Stomach (tissue), 9 donors: ENCODE data around the gene PLXDC1. TPM values are rescaled to one million over a fixed set of nuclear protein-coding genes. Genes with fewer than 3 reads are reported as not detected.

Source experiments
- DNase-seq, 2 donors: peaks; one replicate each; pipeline versions ENCODE4 v3.0.0 to v3.0.0-alpha.2; 2013 to 2019
- H3K27ac ChIP-seq, 5 donors: fragments of 200-600 bp in 4 of 5; sonication (generic) in 4 of 5; one replicate each; pipeline ENCODE4 v1.5.1; 2013 to 2019; ENCODE audit warnings: mild to moderate bottlenecking in 1 of 5, moderate library complexity in 1 of 5
- H3K27me3 ChIP-seq, 3 donors: fragments of 200-600 bp; sonication (generic); one replicate each; pipeline ENCODE4 v1.5.1; 2017 to 2019; ENCODE audit warnings: mixed run types in 1 of 3
- H3K36me3 ChIP-seq, 4 donors: fragments of 200-600 bp; sonication (generic); 1 replicate in 3 of 4; 2 replicates in 1 of 4; pipeline ENCODE4 v1.5.1; 2016 to 2019
- H3K4me1 ChIP-seq, 4 donors: fragments of 200-600 bp; sonication (generic); one replicate each; pipeline ENCODE4 v1.5.1; 2016 to 2019
- H3K4me3 ChIP-seq, 4 donors: fragments of 200-600 bp; sonication (generic) in 3 of 4; one replicate each; pipeline ENCODE4 v1.5.1; 2016 to 2019; ENCODE audit warnings: mild to moderate bottlenecking in 1 of 4
- H3K9me3 ChIP-seq, 4 donors: fragments of 200-600 bp; sonication (generic); one replicate each; pipeline ENCODE4 v1.5.1; 2016 to 2019
- CTCF ChIP-seq, 7 experiments: fragments of 450-650 bp in 4 of 7; fragments of 200-600 bp in 3 of 7; sonication (generic) in 3 of 7; IDR thresholded peaks; one replicate each; pipeline ENCODE4 v1.5.1; 2016 to 2019; ENCODE audit warnings: antibody characterized with exemption in 7 of 7, control low read depth in 2 of 7, mild to moderate bottlenecking in 1 of 7
- EP300 ChIP-seq: sonication (generic); formaldehyde crosslinking; IDR thresholded peaks from one replicate; pipeline ENCODE4 v1.6.1; 2017; ENCODE audit warnings: antibody characterized with exemption
- POLR2A ChIP-seq, 4 donors: fragments of 450-650 bp; IDR thresholded peaks; one replicate each; pipeline ENCODE4 v1.6.1; 2016; ENCODE audit warnings: antibody characterized with exemption in 4 of 4, control low read depth in 2 of 4, mild to moderate bottlenecking in 1 of 4, moderate library complexity in 1 of 4
- POLR2AphosphoS5 ChIP-seq, 3 donors: sonication (generic); formaldehyde crosslinking; IDR thresholded peaks; one replicate each; pipeline ENCODE4 v1.6.1; 2016; ENCODE audit warnings: antibody characterized with exemption in 3 of 3
- WGBS, 5 donors: extraction: QIAGEN DNeasy Blood & Tissue Kit in 3 of 5; methylation state at CpG; one replicate each; pipeline versions ENCODE4 v1.1.5 to v1.1.7; 2013 to 2018; 5-methylcytosine and 5-hydroxymethylcytosine counted together
- intact Hi-C: fragments of 100-400 bp; cut with DNase I; formaldehyde crosslinking; loops from one replicate; pipeline ENCODE4 v1.15.1; 2023; ENCODE audit warnings: low total_unique reads
- polyA plus RNA-seq, 3 donors: library from polyadenylated mRNA; stranded (reverse); fragments of 200-250 nt; gene quantifications; one replicate each; pipeline ENCODE4 v1.2.3, GENCODE V29; 2013
- total RNA-seq, 5 donors: library from RNA; depleted of rRNA; stranded (reverse); fragments of >200 nt; gene quantifications; one replicate each; pipeline versions ENCODE4 v1.1.0 to v1.2.3, GENCODE V29; 2014 to 2016
- donor health status: healthy with polysubstance abuse.
- donor health status: Bipolar disorder and iron deficiency.
- donor health status: healthy.

The PLXDC1 gene
- total and polyA plus RNA-seq, 8 donors = 0.58 to 77.2 (median 4.4) TPM

DNA sequence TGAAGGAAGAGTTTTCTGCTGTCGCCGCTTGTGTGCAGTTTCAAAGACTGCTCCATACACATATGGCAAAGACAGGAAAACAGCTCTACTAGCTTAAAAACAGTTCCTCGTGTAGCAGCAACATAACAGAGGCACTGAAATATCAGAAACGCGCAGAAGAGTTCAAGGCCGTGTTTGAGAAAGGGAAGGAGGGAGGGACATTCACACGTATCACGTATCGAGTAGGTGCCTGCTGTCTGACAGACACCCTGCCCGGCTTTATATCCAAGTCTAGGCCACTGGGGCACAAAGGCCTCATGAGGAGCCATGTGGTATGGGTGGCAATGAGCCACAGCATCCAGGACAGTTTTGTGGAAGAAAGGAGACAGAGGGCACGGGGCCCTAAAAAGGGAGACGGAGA lies 50.3 kb downstream of the PLXDC1 start:
- Histone ChIP-seq H3K27me3 (peaks cover 0 to 13% (median 0%) of the 10 kb centered on the region in 3 donors), H3K9me3 (no peaks in the 10 kb centered on the region), H3K4me1 (peaks cover 0 to 51% (median 25%) of the 10 kb centered on the region in 4 donors), H3K36me3 (no peaks in the 10 kb centered on the region), H3K27ac (no peak overlapping the region), H3K4me3 (no peak overlapping the region)
- no peak for DNase-seq
- intact Hi-C loops = no loop called here
- 91 to 95% (median 93%) methylated on average over 12 of the region's 12 CpGs for WGBS, 5 donors
- no peak for TF ChIP-seq EP300
- no peak for TF ChIP-seq POLR2AphosphoS5 (IDR thresholded peaks at IDR 0.05)
- no peak for TF ChIP-seq POLR2A (IDR thresholded peaks at IDR 0.05)
- TF ChIP-seq CTCF (IDR thresholded peaks at IDR 0.05) = no peak

DNA sequence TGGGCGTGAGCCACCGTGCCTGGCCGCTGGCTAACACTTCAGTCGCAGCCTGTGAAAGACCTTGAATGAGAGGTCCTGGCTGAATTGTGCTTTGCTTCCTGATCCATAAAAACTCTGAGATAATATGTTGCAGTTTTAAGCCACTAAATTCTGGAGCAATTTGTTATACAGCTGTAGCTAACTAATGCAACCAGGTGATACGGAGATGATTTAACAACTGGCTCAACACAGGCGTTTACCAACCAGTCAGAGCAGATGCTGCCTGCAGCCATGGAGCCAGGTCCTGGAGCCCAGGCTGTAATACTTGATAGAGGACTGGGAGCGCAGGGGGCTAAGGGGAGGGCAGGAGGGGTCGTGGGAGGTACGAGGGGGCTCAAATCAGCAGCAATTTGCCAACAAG lies 50.9 kb downstream of the PLXDC1 start:
- peaks cover 0 to 13% (median 0%) of the 10 kb centered on the region in 3 donors for H3K27me3 ChIP-seq
- 94 to 97% (median 96%) methylated on average over 9 of the region's 9 CpGs for WGBS, 5 donors
- intact Hi-C loops = no loop called here
- no peaks in the 10 kb centered on the region for H3K36me3 ChIP-seq
- no peaks in the 10 kb centered on the region for H3K9me3 ChIP-seq
- H3K27ac ChIP-seq = peak overlapping the region in 1 of 5 donors; percentile 62
- no peak overlapping the region for H3K4me3 ChIP-seq
- no peak for TF ChIP-seq EP300
- DNase-seq = no peak
- peaks cover 0 to 57% (median 31%) of the 10 kb centered on the region in 4 donors for H3K4me1 ChIP-seq

DNA sequence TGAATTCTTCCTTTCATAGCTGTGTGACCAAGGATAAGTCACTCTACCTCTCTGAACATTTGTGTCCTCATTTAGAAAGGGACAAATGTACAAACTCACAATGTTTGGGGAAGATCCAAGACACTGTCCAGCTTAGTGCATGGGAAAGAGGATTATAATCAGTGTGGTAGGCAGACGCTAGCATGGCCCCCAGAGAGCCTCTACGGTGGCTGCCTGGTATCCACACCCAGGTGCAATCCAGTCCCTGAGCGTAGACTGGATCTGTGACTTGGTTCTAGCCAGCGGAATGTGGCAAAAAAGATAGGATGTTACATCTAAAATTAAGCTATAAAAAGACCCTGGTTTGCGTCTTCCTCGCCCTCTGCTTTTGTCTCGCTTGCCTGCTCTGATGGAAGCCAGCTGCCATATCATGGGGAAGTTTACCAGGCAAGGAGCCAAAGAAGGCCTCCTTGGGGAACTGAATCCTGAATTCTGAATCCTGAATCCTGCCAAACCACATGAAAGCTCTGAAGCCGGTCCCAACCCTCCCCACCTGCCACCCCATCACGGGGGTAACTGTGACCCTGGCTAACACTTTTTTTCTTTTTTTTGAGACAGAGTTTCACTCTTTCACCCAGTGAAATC lies 51.7 kb downstream of the PLXDC1 start:
- 30 to 58% (median 50%) methylated on average over 9 of the region's 9 CpGs for WGBS, 5 donors
- H3K27ac ChIP-seq = peak overlapping the region in 2 of 5 donors; percentile 29 to 62
- H3K4me1 ChIP-seq = peaks cover 0 to 63% (median 35%) of the 10 kb centered on the region in 4 donors
- TF ChIP-seq POLR2AphosphoS5 (IDR thresholded peaks at IDR 0.05) (peak in 1 of 3 donors; percentile 64), EP300 (no peak)
- intact Hi-C loops = no loop called here
- H3K27me3 ChIP-seq = peaks cover 0 to 13% (median 0%) of the 10 kb centered on the region in 3 donors
- H3K9me3 ChIP-seq = no peaks in the 10 kb centered on the region
- no peaks in the 10 kb centered on the region for H3K36me3 ChIP-seq
- H3K4me3 ChIP-seq = no peak overlapping the region
- peak in 1 of 2 donors; percentile 89 for DNase-seq

DNA sequence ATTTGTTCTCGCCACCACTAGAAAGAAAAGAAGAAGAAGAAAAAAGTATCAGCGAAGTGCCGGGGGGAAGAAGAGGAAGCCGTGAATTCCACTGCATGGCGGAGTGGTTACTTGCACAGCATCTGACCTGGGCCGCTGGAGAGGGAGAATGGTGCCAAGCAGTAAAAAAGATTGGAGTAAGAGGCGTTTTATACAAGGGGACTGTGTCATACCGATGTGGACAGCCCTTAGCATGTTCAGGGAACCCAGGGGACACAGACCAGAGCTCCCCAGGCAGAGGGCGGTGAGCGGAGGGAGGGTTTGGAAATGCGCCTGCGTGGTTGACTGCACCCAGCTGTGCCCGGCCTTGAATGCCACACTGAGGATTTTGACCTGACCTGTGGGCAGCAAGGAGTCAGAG lies 52.8 kb downstream of the PLXDC1 start:
- Histone ChIP-seq H3K4me1 (peaks cover 0 to 54% (median 31%) of the 10 kb centered on the region in 4 donors), H3K27me3 (peaks cover 0 to 13% (median 0%) of the 10 kb centered on the region in 3 donors), H3K36me3 (no peaks in the 10 kb centered on the region), H3K27ac (peak overlapping the region in 2 of 5 donors; percentile 26 to 62), H3K4me3 (no peak overlapping the region), H3K9me3 (no peaks in the 10 kb centered on the region)
- intact Hi-C loops = no loop called here
- TF ChIP-seq POLR2AphosphoS5 (IDR thresholded peaks at IDR 0.05) = no peak
- no peak for TF ChIP-seq POLR2A (IDR thresholded peaks at IDR 0.05)
- no peak for TF ChIP-seq CTCF (IDR thresholded peaks at IDR 0.05)
- no peak for TF ChIP-seq EP300
- DNase-seq = no peak
- WGBS, 5 donors = 68 to 85% (median 81%) methylated on average over 13 of the region's 13 CpGs

- 84 to 94% (median 89%) methylated on average over 6 to 7 of the region's 7 CpGs for WGBS, 5 donors
- no peak for DNase-seq
- intact Hi-C loops = no loop called here
- peaks cover 0 to 50% (median 31%) of the 10 kb centered on the region in 4 donors for H3K4me1 ChIP-seq
- H3K27ac ChIP-seq = peak overlapping the region in 2 of 5 donors; percentile 63 to 77
- H3K4me3 ChIP-seq = no peak overlapping the region
- H3K9me3 ChIP-seq = no peaks in the 10 kb centered on the region
- no peak for TF ChIP-seq CTCF (IDR thresholded peaks at IDR 0.05)
- no peak for TF ChIP-seq POLR2A (IDR thresholded peaks at IDR 0.05)
- TF ChIP-seq POLR2AphosphoS5 (IDR thresholded peaks at IDR 0.05) = no peak
- TF ChIP-seq EP300 = no peak
- H3K36me3 ChIP-seq = no peaks in the 10 kb centered on the region
- peaks cover 0 to 13% (median 0%) of the 10 kb centered on the region in 3 donors for H3K27me3 ChIP-seq
These were observed 53.9 kb downstream of the PLXDC1 start for GRCh38 chr17:39097537-39097936.
